Measurements from ENCODE around the gene HNRNPA1L2. TPM values are rescaled to one million over a fixed set of nuclear protein-coding genes. Genes with fewer than 3 reads are reported as not detected.
A peak's percentile ranks its signal among the peaks of the same experiment; 100 is the strongest.

HNRNPA1L2 gene
- total RNA-seq, 2 donors from 2014 or later, result 6.9 to 8.7 TPM

- ATAC-seq (ENCODE audit: insufficient number of reproducible peaks, low FRiP score, low read depth), result no peak
- no peak for DNase-seq (ENCODE audit: low spot score)
- no peak for TF ChIP-seq CTCF (IDR thresholded peaks at IDR 0.05)
Observed at GRCh38 chr13:52644108-52644507, 1.9 kb downstream of the HNRNPA1L2 start.

GRCh38 chr13:52646967-52647366 lies 4.7 kb downstream of the HNRNPA1L2 start:
- DNase-seq (ENCODE audit: low spot score) (no peak), ATAC-seq (ENCODE audit: insufficient number of reproducible peaks, low FRiP score, low read depth) (no peak)
- H3K9me3 ChIP-seq, result no peaks in the 10 kb centered on the region
- H3K36me3 ChIP-seq, result peaks cover 4% of the 10 kb centered on the region
- H3K27me3 ChIP-seq (replicated peaks; ENCODE audit: insufficient read depth), result no peaks in the 10 kb centered on the region
- H3K27ac ChIP-seq, result no peak overlapping the region
- TF ChIP-seq CTCF (IDR thresholded peaks at IDR 0.05), result no peak
- peaks cover 10 to 13% of the 10 kb centered on the region in 2 donors for H3K4me1 ChIP-seq (ENCODE audit: control insufficient read depth in 1 of 2, low read depth in 2 of 2)
- H3K4me3 ChIP-seq, result no peak overlapping the region

More at GRCh38 chr13:52644108-52644507, 1.9 kb downstream of the HNRNPA1L2 start:
- peaks cover 4% of the 10 kb centered on the region for H3K36me3 ChIP-seq
- H3K27ac ChIP-seq, result no peak overlapping the region
- H3K4me3 ChIP-seq, result no peak overlapping the region
- no peaks in the 10 kb centered on the region for H3K9me3 ChIP-seq
- no peaks in the 10 kb centered on the region for H3K4me1 ChIP-seq (ENCODE audit: control insufficient read depth in 1 of 2, low read depth in 2 of 2)
- no peaks in the 10 kb centered on the region for H3K27me3 ChIP-seq (replicated peaks; ENCODE audit: insufficient read depth)

- Histone ChIP-seq H3K4me1 (ENCODE audit: control insufficient read depth in 1 of 2, low read depth in 2 of 2) (peaks cover 23 to 35% of the 10 kb centered on the region in 2 donors), H3K4me3 (peak overlapping the region; percentile 76), H3K27me3 (replicated peaks; ENCODE audit: insufficient read depth) (no peaks in the 10 kb centered on the region), H3K36me3 (no peaks in the 10 kb centered on the region), H3K27ac (no peak overlapping the region), H3K9me3 (no peaks in the 10 kb centered on the region)
- no peak for TF ChIP-seq CTCF (IDR thresholded peaks at IDR 0.05)
- DNase-seq (ENCODE audit: low spot score), result no peak
- ATAC-seq (ENCODE audit: insufficient number of reproducible peaks, low FRiP score, low read depth), result no peak
Observed at GRCh38 chr13:52650731-52651130, 8.5 kb downstream of the HNRNPA1L2 start.

- no peaks in the 10 kb centered on the region for H3K9me3 ChIP-seq
- peak overlapping the region; percentile 76 for H3K4me3 ChIP-seq
- H3K27me3 ChIP-seq (replicated peaks; ENCODE audit: insufficient read depth), result no peaks in the 10 kb centered on the region
- DNase-seq (ENCODE audit: low spot score) (no peak), ATAC-seq (ENCODE audit: insufficient number of reproducible peaks, low FRiP score, low read depth) (peak; percentile 9)
- peak overlapping the region; percentile 85 to 93 for H3K27ac ChIP-seq
- TF ChIP-seq CTCF (IDR thresholded peaks at IDR 0.05), result no peak
- H3K4me1 ChIP-seq (ENCODE audit: control insufficient read depth in 1 of 2, low read depth in 2 of 2), result peaks cover 27 to 47% of the 10 kb centered on the region in 2 donors
- H3K36me3 ChIP-seq, result no peaks in the 10 kb centered on the region
Observed at GRCh38 chr13:52651897-52652195, 9.6 kb downstream of the HNRNPA1L2 start.

- H3K4me1 ChIP-seq (ENCODE audit: control insufficient read depth in 1 of 2, low read depth in 2 of 2), result peaks cover 31 to 48% of the 10 kb centered on the region in 2 donors
- DNase-seq (ENCODE audit: low spot score) (peak; percentile 91), ATAC-seq (ENCODE audit: insufficient number of reproducible peaks, low FRiP score, low read depth) (peak; percentile 98)
- H3K4me3 ChIP-seq, result peak within 1 kb of the TSS; percentile 76
- H3K9me3 ChIP-seq, result no peaks in the 10 kb centered on the region
- H3K27me3 ChIP-seq (replicated peaks; ENCODE audit: insufficient read depth), result no peaks in the 10 kb centered on the region
- no peaks in the 10 kb centered on the region for H3K36me3 ChIP-seq
- H3K27ac ChIP-seq, result peak within 1 kb of the TSS; percentile 85 to 93
- peak; percentile 78 for TF ChIP-seq CTCF (IDR thresholded peaks at IDR 0.05)
Observed at GRCh38 chr13:52652196-52652979, 10.2 kb downstream of the HNRNPA1L2 start, which contains the start of gene SUGT1. SUGT1 (plus strand) TSS chr13:52652836; CDS start chr13:52652921, 85 bp downstream.
